COLO668 (cell line): ENCODE results near the gene PATL2.
"Not testable (repeated sequence)": the region's sequence is repeated elsewhere in the genome, so short reads cannot be mapped to it uniquely, and the experiment has no call there.

Source experiments
- DNase-seq: peaks from one replicate; lab custom pipeline; 2025; ENCODE audit not compliant: unreplicated experiment; lab: John Stamatoyannopoulos, UW

Gene PATL2

GRCh38 chr15:44711096-44711742 lies at the start of gene PATL2, which contains the start of gene B2M:
TSS of gene PATL2 (minus strand) at chr15:44711323. CDS start at chr15:44676490, 34,833 bp downstream.
TSS of gene B2M (plus strand) at chr15:44711517. CDS start at chr15:44711547, 30 bp downstream.
- peak; percentile 92 for DNase-seq

- no peak for DNase-seq
Measured at GRCh38 chr15:44753345-44753744, 42.2 kb upstream of the PATL2 start.

GRCh38 chr15:44743454-44743853 lies 32.3 kb upstream of the PATL2 start:
- DNase-seq, result not testable (repeated sequence)

GRCh38 chr15:44739222-44739847 lies 28.2 kb upstream of the PATL2 start:
- DNase-seq, result not testable (repeated sequence)

GRCh38 chr15:44738340-44738984 lies 27.3 kb upstream of the PATL2 start:
- no peak for DNase-seq

- DNase-seq, result no peak
Measured at GRCh38 chr15:44736181-44736765, 25.1 kb upstream of the PATL2 start, which contains the start of gene TRIM69. TSS of gene TRIM69 (plus strand) at chr15:44736528. CDS start at chr15:44736705, 177 bp downstream.

GRCh38 chr15:44735482-44736180 lies 24.5 kb upstream of the PATL2 start:
- no peak for DNase-seq

- no peak for DNase-seq
Measured at GRCh38 chr15:44734839-44735481, 23.8 kb upstream of the PATL2 start.

GRCh38 chr15:44729408-44730127 lies 18.4 kb upstream of the PATL2 start:
- peak; percentile 61 for DNase-seq

- peak; percentile 92 for DNase-seq
Measured at GRCh38 chr15:44728576-44729407, 17.7 kb upstream of the PATL2 start.

GRCh38 chr15:44728232-44728575 lies 17.1 kb upstream of the PATL2 start:
- DNase-seq, result not testable (repeated sequence)

- no peak for DNase-seq
Measured at GRCh38 chr15:44727485-44728231, 16.5 kb upstream of the PATL2 start.

GRCh38 chr15:44726568-44727484 lies 15.7 kb upstream of the PATL2 start:
- peak; percentile 47 for DNase-seq

- DNase-seq, result no peak
Measured at GRCh38 chr15:44726136-44726535, 15.0 kb upstream of the PATL2 start.

- DNase-seq, result no peak
Measured at GRCh38 chr15:44722011-44722410, 10.9 kb upstream of the PATL2 start.

- DNase-seq, result no peak
Measured at GRCh38 chr15:44720460-44721176, 9.5 kb upstream of the PATL2 start.

GRCh38 chr15:44720000-44720435 lies 8.9 kb upstream of the PATL2 start:
- DNase-seq, result not testable (repeated sequence)
